Measurements from ENCODE around the gene ODF2L.

ODF2L gene

GRCh38 chr1:86387916-86388627, 8.1 kb downstream of the ODF2L start:
- TF ChIP-seq CTCF (conservative IDR thresholded peaks at IDR 0.05) (no peak), ZFX (IDR thresholded peaks at IDR 0.05) (no peak)
- H3K27ac ChIP-seq = no peak overlapping the region

- TF ChIP-seq ZFX (IDR thresholded peaks at IDR 0.05) (no peak), CTCF (conservative IDR thresholded peaks at IDR 0.05) (no peak)
- H3K27ac ChIP-seq = no peak overlapping the region
Measured at GRCh38 chr1:86382878-86383277, 13.2 kb downstream of the ODF2L start.

GRCh38 chr1:86381223-86381622, 14.9 kb downstream of the ODF2L start:
- no peak for TF ChIP-seq CTCF (conservative IDR thresholded peaks at IDR 0.05)
- TF ChIP-seq ZFX (IDR thresholded peaks at IDR 0.05) = no peak
- no peak overlapping the region for H3K27ac ChIP-seq

GRCh38 chr1:86380257-86380861, 15.8 kb downstream of the ODF2L start:
- no peak overlapping the region for H3K27ac ChIP-seq
- TF ChIP-seq CTCF (conservative IDR thresholded peaks at IDR 0.05) (peak; percentile 82), ZFX (IDR thresholded peaks at IDR 0.05) (no peak)

- no peak for TF ChIP-seq CTCF (conservative IDR thresholded peaks at IDR 0.05)
- TF ChIP-seq ZFX (IDR thresholded peaks at IDR 0.05) = no peak
- no peak overlapping the region for H3K27ac ChIP-seq
Measured at GRCh38 chr1:86378813-86379212, 17.3 kb downstream of the ODF2L start.

- TF ChIP-seq ZFX (IDR thresholded peaks at IDR 0.05) = no peak
- no peak for TF ChIP-seq CTCF (conservative IDR thresholded peaks at IDR 0.05)
- H3K27ac ChIP-seq = no peak overlapping the region
Measured at GRCh38 chr1:86377341-86377740, 18.8 kb downstream of the ODF2L start.

GRCh38 chr1:86375688-86376087, 20.4 kb downstream of the ODF2L start:
- H3K27ac ChIP-seq = no peak overlapping the region
- no peak for TF ChIP-seq CTCF (conservative IDR thresholded peaks at IDR 0.05)
- TF ChIP-seq ZFX (IDR thresholded peaks at IDR 0.05) = no peak

All from C4-2B (cell line).